Caki2 (cell line): ENCODE results near the gene MEIS2. TPM values are rescaled to one million over a fixed set of nuclear protein-coding genes. Genes with fewer than 3 reads are reported as not detected.

ENCODE experiments used
- DNase-seq: peaks from one replicate; pipeline ENCODE4 v3.0.0-alpha.2; 2015; ENCODE audit warnings: low read depth
- in situ Hi-C: cut with HindIII; loops from 2 replicates; pipeline ENCODE4 v1.10.0; 2016; ENCODE audit warnings: low sequenced_read_pairs, low pct_unique_long_range_greater_than_20kb, mixed read lengths
- total RNA-seq: library from RNA; depleted of rRNA; stranded (reverse); fragments of >200 nt; shearing (Covaris generic); gene quantifications from 2 replicates; pipeline ENCODE4 v1.2.3, GENCODE V29; 2014; ENCODE audit warnings: low replicate concordance

The MEIS2 gene
- total RNA-seq, 1 experiment from 2014 or later = 22.0 TPM

GRCh38 chr15:37034392-37034791 lies 66.0 kb downstream of the MEIS2 start:
- DNase-seq = no peak
- in situ Hi-C loops = no loop called here

DNA sequence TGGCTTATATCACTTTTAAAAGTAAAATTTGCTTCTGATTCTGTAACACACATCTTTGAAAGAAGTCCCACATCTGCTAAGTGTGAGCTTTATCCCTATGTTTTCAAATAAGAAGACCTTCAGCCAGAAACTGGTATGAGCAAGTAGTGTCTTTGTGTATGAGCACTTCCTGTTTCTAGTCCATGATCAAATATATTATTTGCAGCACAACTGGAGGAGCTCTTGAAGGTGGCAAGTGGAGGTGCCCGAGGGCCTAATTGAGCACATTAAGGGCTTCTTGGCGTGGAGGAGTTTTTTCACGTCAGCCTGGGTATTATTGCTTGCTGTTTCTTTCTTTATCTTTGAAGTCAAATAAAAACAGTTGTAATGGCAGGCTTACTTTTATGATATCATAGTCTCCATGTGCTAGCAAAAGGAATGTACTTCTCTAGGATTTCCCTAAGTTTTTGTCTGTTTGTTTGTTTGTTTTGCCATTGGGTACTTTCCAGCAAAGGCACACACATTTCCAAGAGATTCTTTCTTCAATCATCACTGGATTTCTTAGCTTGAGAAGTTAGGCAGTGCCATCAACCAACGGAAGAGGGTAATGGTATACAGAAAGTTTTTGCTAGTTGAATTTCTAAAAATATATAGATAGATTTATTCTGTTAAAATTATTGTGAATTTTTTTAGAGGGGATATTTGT lies 68.1 kb downstream of the MEIS2 start:
- in situ Hi-C loops = no loop called here
- no peak for DNase-seq

DNA sequence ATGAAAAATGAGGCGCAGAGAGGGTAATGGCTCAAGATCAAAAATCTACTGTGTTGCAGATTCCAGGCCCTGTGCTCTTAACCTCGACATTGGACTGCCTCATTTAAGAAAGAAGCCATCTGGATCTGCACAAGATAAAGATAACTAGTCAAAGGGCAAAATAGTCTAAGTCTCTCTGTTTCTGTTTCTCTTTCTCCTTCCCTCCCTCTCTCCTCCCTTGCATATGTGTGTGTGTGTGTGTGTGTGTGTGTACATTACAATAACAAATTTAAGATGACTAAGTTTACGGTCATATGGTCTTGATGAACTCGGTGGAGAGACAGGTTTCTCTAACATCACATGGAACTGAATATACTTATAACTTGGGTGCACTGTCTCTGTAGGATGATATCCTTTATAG lies 69.2 kb downstream of the MEIS2 start:
- in situ Hi-C loops = no loop called here
- peak; percentile 46 for DNase-seq

DNA sequence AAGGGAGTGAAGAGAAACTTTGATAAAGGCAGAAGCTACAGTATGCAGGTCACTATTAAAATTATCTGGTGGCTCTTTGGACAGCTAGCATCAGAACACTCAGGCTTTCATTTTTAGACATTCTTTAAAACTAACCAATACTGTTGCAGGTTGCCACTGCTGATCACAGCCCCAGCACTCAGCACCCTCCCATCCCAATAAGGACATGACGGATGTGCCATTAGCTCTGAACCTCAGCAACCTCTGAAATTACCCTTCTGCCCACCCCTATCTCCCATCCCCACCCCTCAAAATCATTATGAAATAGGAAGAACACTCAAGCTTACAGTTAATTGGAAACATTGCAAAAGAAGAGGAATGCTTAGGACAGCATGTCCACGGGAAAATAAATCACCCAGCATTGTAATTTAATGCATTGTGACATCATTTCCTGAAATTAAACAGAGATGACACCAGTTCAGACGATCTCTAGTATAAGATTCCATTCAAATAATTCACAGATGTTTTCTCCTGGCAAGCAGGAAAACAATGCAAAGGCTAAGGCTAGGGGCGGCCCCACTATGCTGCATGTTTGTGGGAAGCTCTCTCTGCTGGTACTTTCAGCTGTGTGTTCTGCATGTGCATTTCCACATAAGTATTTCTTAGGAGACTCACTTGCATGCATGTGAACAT lies 71.6 kb downstream of the MEIS2 start:
- in situ Hi-C loops = no loop called here

DNA sequence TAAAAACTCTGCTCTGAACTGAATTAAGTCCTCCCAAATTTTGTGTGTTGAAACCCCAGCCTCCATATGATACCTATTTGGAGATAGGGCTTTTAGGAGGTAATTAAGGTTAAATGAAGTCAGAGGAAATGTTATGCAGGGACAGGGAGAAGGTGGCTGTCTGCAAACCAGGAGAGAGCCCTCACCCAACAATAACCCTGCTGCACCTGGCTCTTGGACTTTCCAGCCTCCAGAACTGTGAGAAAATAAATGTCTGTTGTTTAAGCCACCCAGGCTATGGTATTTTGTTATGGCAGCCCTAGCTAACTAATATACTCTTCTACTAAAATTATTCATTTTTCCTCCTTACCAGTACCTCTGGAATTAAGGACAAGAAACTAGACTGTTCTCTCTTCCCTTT lies 79.5 kb downstream of the MEIS2 start:
- no peak for DNase-seq
- in situ Hi-C loops = no loop called here

More for the DNA sequence above, 71.6 kb downstream of the MEIS2 start:
- DNase-seq = no peak

DNA sequence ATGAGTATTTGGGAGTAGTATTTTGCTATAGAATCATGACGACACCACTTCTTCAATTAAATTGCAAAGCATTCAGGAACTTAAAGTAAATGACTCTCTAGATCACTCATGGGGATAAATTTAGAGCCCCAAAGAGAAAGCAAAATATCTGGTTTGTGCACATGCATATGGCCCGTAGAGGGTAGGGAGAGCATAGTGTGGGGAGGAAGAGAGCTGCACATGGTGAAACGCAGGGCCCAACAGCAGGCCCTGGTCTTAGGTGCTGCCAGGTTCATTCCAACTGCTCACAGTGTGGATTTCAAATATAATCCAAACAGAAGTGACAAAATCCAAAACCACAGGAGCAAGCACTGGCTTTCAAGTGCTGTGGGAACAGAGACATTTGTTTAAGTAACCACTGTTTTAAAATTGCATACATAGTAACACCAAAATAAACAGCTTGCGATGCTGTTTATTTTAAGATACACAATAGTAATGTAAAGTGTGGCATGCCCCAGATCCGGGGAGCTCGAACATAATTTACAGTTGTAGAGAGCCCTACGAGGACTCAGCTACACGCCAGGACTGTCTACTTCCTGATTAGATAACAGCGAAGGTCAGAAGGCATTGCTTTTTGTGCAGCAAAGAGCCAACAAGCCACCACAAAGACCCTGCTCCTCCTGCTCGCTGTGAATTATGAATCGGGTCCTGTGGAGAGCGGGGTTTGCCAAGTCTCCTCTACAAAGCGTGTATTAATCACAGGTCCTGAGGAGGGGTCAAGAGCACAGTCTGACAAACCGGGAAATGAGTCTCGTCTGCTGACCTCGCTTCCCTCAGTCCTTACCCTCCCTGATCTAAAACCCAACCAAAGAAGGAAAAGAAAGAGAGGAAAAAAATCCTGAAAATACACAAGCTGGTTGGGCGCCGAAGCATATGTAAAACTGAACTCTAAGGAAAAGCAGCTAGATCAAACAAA lies 80.6 kb downstream of the MEIS2 start:
- in situ Hi-C loops = no loop called here
- DNase-seq = peak; percentile 36

GRCh38 chr15:37017031-37017625 lies 83.2 kb downstream of the MEIS2 start:
- DNase-seq = no peak
- in situ Hi-C loops = no loop called here

GRCh38 chr15:37016231-37016630 lies 84.1 kb downstream of the MEIS2 start:
- in situ Hi-C loops = no loop called here
- DNase-seq = no peak

GRCh38 chr15:37015451-37015850 lies 84.9 kb downstream of the MEIS2 start:
- in situ Hi-C loops = no loop called here
- no peak for DNase-seq

GRCh38 chr15:37015035-37015434 lies 85.3 kb downstream of the MEIS2 start:
- DNase-seq = peak; percentile 69
- in situ Hi-C loops = no loop called here

DNA sequence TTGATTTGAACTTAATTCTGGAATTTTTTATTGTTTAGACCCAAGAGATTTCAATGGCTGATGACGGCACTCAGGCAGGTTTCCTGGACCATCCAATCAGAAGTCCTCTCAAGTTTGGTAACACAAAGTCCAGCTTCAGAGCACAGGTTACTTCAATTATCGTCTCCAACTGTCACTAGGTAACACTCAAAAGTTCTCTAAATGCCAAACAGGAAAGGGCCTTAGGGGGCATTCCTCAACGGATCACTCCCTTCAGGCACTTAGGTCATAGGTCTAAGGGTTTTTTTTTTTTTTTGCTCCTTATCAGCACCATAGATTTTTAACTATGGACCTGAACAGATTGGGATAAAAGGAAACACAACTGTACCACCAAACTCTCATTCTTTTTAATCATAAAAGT lies 85.8 kb downstream of the MEIS2 start:
- in situ Hi-C loops = no loop called here
- peak; percentile 11 for DNase-seq

- in situ Hi-C loops = no loop called here
- DNase-seq = no peak
These were observed 86.2 kb downstream of the MEIS2 start for GRCh38 chr15:37014137-37014536.

GRCh38 chr15:37010595-37010994 lies 89.8 kb downstream of the MEIS2 start:
- no peak for DNase-seq
- in situ Hi-C loops = no loop called here

DNA sequence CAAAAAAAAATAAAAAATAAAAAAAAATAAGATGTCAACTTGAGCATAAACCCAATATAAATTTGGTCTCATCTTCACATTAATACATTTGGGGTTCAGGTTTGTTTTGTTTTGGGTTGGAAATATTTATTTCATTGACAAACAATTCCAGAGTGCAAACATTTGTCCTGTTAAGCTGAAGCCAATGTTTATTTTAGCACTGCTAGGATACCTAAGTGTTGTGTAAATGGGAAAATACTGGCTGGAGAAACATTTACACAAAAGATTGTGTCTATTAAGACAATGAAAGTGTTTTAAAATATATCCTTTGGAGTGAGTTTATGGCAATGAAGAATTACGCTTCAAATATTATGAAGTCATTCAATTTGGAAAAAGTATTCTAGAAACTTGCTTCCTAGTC lies 91.1 kb downstream of the MEIS2 start:
- no peak for DNase-seq
- in situ Hi-C loops = no loop called here

GRCh38 chr15:37008205-37008604 lies 92.1 kb downstream of the MEIS2 start:
- DNase-seq = no peak
- in situ Hi-C loops = no loop called here

DNA sequence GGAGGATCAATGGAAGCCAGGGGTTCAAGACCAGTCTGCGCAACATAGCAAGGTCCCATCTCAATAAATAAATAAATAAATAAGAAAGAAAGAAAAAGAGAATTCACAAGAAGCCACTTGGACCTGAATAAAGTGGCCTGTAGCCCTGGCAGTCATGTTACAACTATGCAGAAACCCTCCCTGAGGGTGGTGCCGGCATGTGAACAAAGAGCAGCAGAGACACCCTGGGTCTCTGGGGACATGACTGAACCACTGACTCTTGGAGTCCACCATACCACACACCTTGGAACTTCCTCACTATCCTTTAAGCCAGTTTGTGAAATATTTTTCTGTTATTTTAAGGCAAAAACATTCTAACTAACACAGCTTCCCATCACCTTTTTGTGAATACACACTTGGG lies 93.0 kb downstream of the MEIS2 start:
- in situ Hi-C loops = no loop called here
- DNase-seq = no peak

- DNase-seq = no peak
- in situ Hi-C loops = no loop called here
These were observed 95.2 kb downstream of the MEIS2 start for GRCh38 chr15:37004981-37005735.

GRCh38 chr15:37004373-37004869 lies 95.9 kb downstream of the MEIS2 start:
- in situ Hi-C loops = no loop called here
- DNase-seq = no peak
